ENCODE data around the gene TCEAL4.
"Not testable (repeated sequence)": the region's sequence is repeated elsewhere in the genome, so short reads cannot be mapped to it uniquely, and the experiment has no call there.

TCEAL4 gene

GRCh38 chrX:103565752-103566151, 19.6 kb upstream of the TCEAL4 start:
- no peaks in the 10 kb centered on the region for H3K4me1 Mint-ChIP-seq
- no peaks in the 10 kb centered on the region for H3K27me3 Mint-ChIP-seq
- DNase-seq, result no peak
- no peak for ATAC-seq
- H3K9me3 Mint-ChIP-seq, result no peaks in the 10 kb centered on the region
- H3K27ac Mint-ChIP-seq, result no peak overlapping the region
- no peak overlapping the region for H3K4me3 Mint-ChIP-seq

- Mint-ChIP-seq H3K27me3 (no peaks in the 10 kb centered on the region), H3K4me1 (no peaks in the 10 kb centered on the region), H3K9me3 (no peaks in the 10 kb centered on the region), H3K4me3 (no peak overlapping the region), H3K27ac (peak overlapping the region in 1 of 2 donors; percentile 19)
- ATAC-seq (no peak), DNase-seq (no peak)
Measured at GRCh38 chrX:103571121-103571520, 14.2 kb upstream of the TCEAL4 start.

GRCh38 chrX:103571726-103572125, 13.6 kb upstream of the TCEAL4 start:
- Mint-ChIP-seq H3K27me3 (no peaks in the 10 kb centered on the region), H3K27ac (no peak overlapping the region), H3K4me3 (no peak overlapping the region), H3K4me1 (no peaks in the 10 kb centered on the region), H3K9me3 (no peaks in the 10 kb centered on the region)
- ATAC-seq (no peak), DNase-seq (no peak)

- no peaks in the 10 kb centered on the region for H3K4me1 Mint-ChIP-seq
- H3K27me3 Mint-ChIP-seq, result no peaks in the 10 kb centered on the region
- DNase-seq (no peak), ATAC-seq (no peak)
- H3K9me3 Mint-ChIP-seq, result no peaks in the 10 kb centered on the region
- H3K4me3 Mint-ChIP-seq, result no peak overlapping the region
- H3K27ac Mint-ChIP-seq, result no peak overlapping the region
Measured at GRCh38 chrX:103573202-103573601, 12.1 kb upstream of the TCEAL4 start.

- Mint-ChIP-seq H3K9me3 (no peaks in the 10 kb centered on the region), H3K27me3 (no peaks in the 10 kb centered on the region), H3K4me1 (peaks cover 8% of the 10 kb centered on the region), H3K4me3 (peak overlapping the region in 1 of 2 donors; percentile 40), H3K27ac (no peak overlapping the region)
- ATAC-seq (no peak), DNase-seq (no peak)
Measured at GRCh38 chrX:103584596-103584995, 719 bp upstream of the TCEAL4 start.

GRCh38 chrX:103586314-103586646, 965 bp downstream of the TCEAL4 start:
- H3K9me3 Mint-ChIP-seq, result no peaks in the 10 kb centered on the region
- DNase-seq (peak in 1 of 2 donors; percentile 10), ATAC-seq (peak; percentile 61)
- H3K4me3 Mint-ChIP-seq, result peak overlapping the region; percentile 88 to 90
- peak overlapping the region; percentile 25 to 84 for H3K27ac Mint-ChIP-seq
- H3K4me1 Mint-ChIP-seq, result peaks cover 8% of the 10 kb centered on the region
- H3K27me3 Mint-ChIP-seq, result no peaks in the 10 kb centered on the region

GRCh38 chrX:103586659-103587058, 1.3 kb downstream of the TCEAL4 start:
- H3K27me3 Mint-ChIP-seq, result no peaks in the 10 kb centered on the region
- peak overlapping the region in 1 of 2 donors; percentile 88 for H3K4me3 Mint-ChIP-seq
- peak overlapping the region in 1 of 2 donors; percentile 25 for H3K27ac Mint-ChIP-seq
- H3K9me3 Mint-ChIP-seq, result no peaks in the 10 kb centered on the region
- H3K4me1 Mint-ChIP-seq, result peaks cover 8% of the 10 kb centered on the region
- DNase-seq (no peak), ATAC-seq (no peak)

GRCh38 chrX:103592295-103592694, 7.0 kb downstream of the TCEAL4 start:
- H3K4me3 Mint-ChIP-seq, H3K27me3 Mint-ChIP-seq, H3K9me3 Mint-ChIP-seq, H3K4me1 Mint-ChIP-seq, ATAC-seq, H3K27ac Mint-ChIP-seq, DNase-seq: not testable (repeated sequence)

- DNase-seq, H3K4me1 Mint-ChIP-seq, H3K27me3 Mint-ChIP-seq, ATAC-seq, H3K9me3 Mint-ChIP-seq, H3K27ac Mint-ChIP-seq, H3K4me3 Mint-ChIP-seq: not testable (repeated sequence)
Measured at GRCh38 chrX:103595202-103595601, 9.9 kb downstream of the TCEAL4 start.

- H3K9me3 Mint-ChIP-seq, result no peaks in the 10 kb centered on the region
- DNase-seq, result peak; percentile 23 to 24
- H3K27me3 Mint-ChIP-seq, result no peaks in the 10 kb centered on the region
- peak; percentile 85 for ATAC-seq
- H3K4me1 Mint-ChIP-seq, result peaks cover 15% of the 10 kb centered on the region
- H3K27ac Mint-ChIP-seq, result peak within 1 kb of the TSS; percentile 89 to 90
- H3K4me3 Mint-ChIP-seq, result peak within 1 kb of the TSS; percentile 77 to 83
Measured at GRCh38 chrX:103607364-103608305, 22.3 kb downstream of the TCEAL4 start, which contains the start of gene TCEAL3. TSS of gene TCEAL3 (plus strand) at chrX:103607963. CDS start at chrX:103609065, 1,102 bp downstream.

GRCh38 chrX:103608306-103608963, 23.1 kb downstream of the TCEAL4 start:
- Mint-ChIP-seq H3K4me3 (peak overlapping the region; percentile 77 to 83), H3K9me3 (no peaks in the 10 kb centered on the region), H3K27ac (peak overlapping the region; percentile 89 to 90), H3K4me1 (peaks cover 15% of the 10 kb centered on the region), H3K27me3 (no peaks in the 10 kb centered on the region)
- ATAC-seq (peak; percentile 49), DNase-seq (peak in 1 of 2 donors; percentile 10)

- Mint-ChIP-seq H3K4me1 (peaks cover 15% of the 10 kb centered on the region), H3K27ac (no peak overlapping the region), H3K27me3 (no peaks in the 10 kb centered on the region), H3K9me3 (no peaks in the 10 kb centered on the region), H3K4me3 (peak overlapping the region in 1 of 2 donors; percentile 29)
- DNase-seq (no peak), ATAC-seq (no peak)
Measured at GRCh38 chrX:103610282-103610681, 25.0 kb downstream of the TCEAL4 start.

GRCh38 chrX:103613362-103613890, 28.1 kb downstream of the TCEAL4 start:
- Mint-ChIP-seq H3K4me3 (no peak overlapping the region), H3K4me1 (peaks cover 6% of the 10 kb centered on the region)
- no peak for ATAC-seq

GRCh38 chrX:103614999-103615398, 29.7 kb downstream of the TCEAL4 start:
- DNase-seq (no peak), ATAC-seq (no peak)
- Mint-ChIP-seq H3K27me3 (no peaks in the 10 kb centered on the region), H3K9me3 (no peaks in the 10 kb centered on the region), H3K4me1 (no peaks in the 10 kb centered on the region), H3K4me3 (no peak overlapping the region), H3K27ac (no peak overlapping the region)

More at GRCh38 chrX:103613362-103613890, 28.1 kb downstream of the TCEAL4 start:
- H3K9me3 Mint-ChIP-seq, result no peaks in the 10 kb centered on the region
- DNase-seq, result no peak
- no peak overlapping the region for H3K27ac Mint-ChIP-seq
- no peaks in the 10 kb centered on the region for H3K27me3 Mint-ChIP-seq

GRCh38 chrX:103615781-103616371, 30.6 kb downstream of the TCEAL4 start:
- Mint-ChIP-seq H3K27ac (no peak overlapping the region), H3K4me1 (no peaks in the 10 kb centered on the region), H3K27me3 (no peaks in the 10 kb centered on the region), H3K4me3 (no peak overlapping the region), H3K9me3 (no peaks in the 10 kb centered on the region)
- ATAC-seq (no peak), DNase-seq (no peak)
